Gastrocnemius medialis (tissue), 4 donors: ENCODE measurements around the gene BMPR1A. TPM values are rescaled to one million over a fixed set of nuclear protein-coding genes. Genes with fewer than 3 reads are reported as not detected.

Source experiments
- ATAC-seq, 2 donors: fragments of 150-250 bp; one replicate each; pipeline ENCODE4 v1.9.1; 2016
- DNase-seq, 2 donors: peaks; one replicate each; pipeline ENCODE4 v3.0.0-alpha.2; 2019
- H3K27ac ChIP-seq, 4 donors: fragments of 200-600 bp; sonication (generic); 1 replicate in 1 of 4; 2 replicates in 3 of 4; pipeline ENCODE4 v1.5.1; 2016 to 2018; ENCODE audit warnings: mild to moderate bottlenecking in 2 of 4, moderate library complexity in 1 of 4
- H3K27me3 ChIP-seq, 3 donors: fragments of 200-600 bp; sonication (generic) in 2 of 3; 1 replicate in 1 of 3; 2 replicates in 2 of 3; pipeline versions ENCODE4 v1.5.1 to v1.6.0; 2016 to 2019; ENCODE audit warnings: mild to moderate bottlenecking in 1 of 3, moderate library complexity in 1 of 3
- H3K36me3 ChIP-seq, 2 donors: fragments of 200-600 bp; sonication (generic) in 1 of 2; one replicate each; pipeline ENCODE4 v1.5.1; 2017 to 2018
- H3K4me1 ChIP-seq, 2 donors: fragments of 200-600 bp; sonication (generic) in 1 of 2; one replicate each; pipeline ENCODE4 v1.5.1; 2016 to 2017; ENCODE audit warnings: mild to moderate bottlenecking in 2 of 2
- H3K4me3 ChIP-seq, 4 donors: fragments of 200-600 bp; sonication (generic) in 3 of 4; 1 replicate in 1 of 4; 2 replicates in 3 of 4; pipeline ENCODE4 v1.5.1; 2016 to 2019; ENCODE audit warnings: mild to moderate bottlenecking in 2 of 4
- H3K9me3 ChIP-seq, 3 donors: fragments of 200-600 bp; sonication (generic) in 2 of 3; 1 replicate in 1 of 3; 2 replicates in 2 of 3; pipeline ENCODE4 v1.5.1; 2016 to 2019
- CTCF ChIP-seq, 5 experiments: fragments of 450-650 bp in 3 of 5; fragments of 200-600 bp in 2 of 5; sonication (generic) in 2 of 5; IDR thresholded peaks in 4 of 5; conservative IDR thresholded peaks in 1 of 5; 1 replicate in 4 of 5; 2 replicates in 1 of 5; pipeline ENCODE4 v1.5.1; 2016 to 2019; ENCODE audit warnings: antibody characterized with exemption in 5 of 5, mild to moderate bottlenecking in 3 of 5, moderate library complexity in 3 of 5
- POLR2A ChIP-seq, 2 donors: fragments of 450-650 bp; IDR thresholded peaks; one replicate each; pipeline ENCODE4 v1.6.1; 2017; ENCODE audit warnings: antibody characterized with exemption in 2 of 2, mild to moderate bottlenecking in 2 of 2, moderate library complexity in 2 of 2
- in situ Hi-C, 4 donors: fragments of 200-750 bp; cut with MboI; loops; one replicate each; pipeline versions ENCODE4 v1.15.0 to v1.8.0; 2017; ENCODE audit warnings: low sequenced_read_pairs in 4 of 4
- intact Hi-C: fragments of 100-400 bp; cut with DNase I; formaldehyde crosslinking; loops from one replicate; pipeline ENCODE4 v1.15.1; 2023; ENCODE audit warnings: low total_unique reads
- total RNA-seq, 4 donors: library from RNA; depleted of rRNA; stranded (reverse); fragments of >200 nt; gene quantifications; one replicate each; pipeline versions ENCODE4 v1.1.0 to v1.2.3, GENCODE V29; 2016

BMPR1A gene
- 10 to 100 TPM; 16.4 to 22.7 (median 18.0) TPM for total RNA-seq

DNA sequence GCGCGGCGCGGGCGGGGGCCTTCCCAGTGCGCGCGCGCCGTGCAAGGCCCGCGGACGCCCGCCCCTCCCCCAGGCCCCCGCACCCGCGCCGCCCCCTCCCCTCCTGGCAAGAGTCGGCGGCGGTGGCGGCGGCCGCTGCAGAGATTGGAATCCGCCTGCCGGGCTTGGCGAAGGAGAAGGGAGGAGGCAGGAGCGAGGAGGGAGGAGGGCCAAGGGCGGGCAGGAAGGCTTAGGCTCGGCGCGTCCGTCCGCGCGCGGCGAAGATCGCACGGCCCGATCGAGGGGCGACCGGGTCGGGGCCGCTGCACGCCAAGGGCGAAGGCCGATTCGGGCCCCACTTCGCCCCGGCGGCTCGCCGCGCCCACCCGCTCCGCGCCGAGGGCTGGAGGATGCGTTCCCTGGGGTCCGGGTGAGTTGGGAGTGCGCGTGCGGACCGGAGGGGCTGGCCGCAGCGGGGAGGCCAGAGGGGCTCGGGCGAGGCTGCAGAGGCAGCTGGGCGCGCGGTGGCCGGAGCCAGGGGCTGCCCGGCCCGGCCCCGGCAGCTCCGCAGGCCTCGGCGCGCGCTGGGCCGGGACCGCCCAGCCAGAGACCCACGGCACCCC is at the start of gene BMPR1A:
BMPR1A (plus strand) TSS at position 109 of the 602 bp plus-strand sequence. CDS start 119,400 bp downstream, outside the sequence.
- DNase-seq = peak in 1 of 2 donors; percentile 85

GRCh38 chr10:86706977-86707376 is 49.4 kb upstream of the BMPR1A start:
- H3K27ac ChIP-seq = peak overlapping the region; percentile 65 to 97 (median 96)
- H3K27me3 ChIP-seq = no peaks in the 10 kb centered on the region
- no peak overlapping the region for H3K4me3 ChIP-seq
- peaks cover 17 to 34% of the 10 kb centered on the region in 2 donors for H3K4me1 ChIP-seq
- no peaks in the 10 kb centered on the region for H3K9me3 ChIP-seq
- no peak for DNase-seq
- in situ Hi-C loops = loop anchor here in 2 of 4 donors (5.0 to 10.0 kb wide), 2 partner anchors 188 to 190 kb away; no protein-coding TSS in a partner anchor
- no peak for TF ChIP-seq POLR2A (IDR thresholded peaks at IDR 0.05)
- no peak for TF ChIP-seq CTCF (IDR thresholded peaks at IDR 0.05 in 4 of 5, conservative IDR thresholded peaks at IDR 0.05 in 1 of 5)
- H3K36me3 ChIP-seq = peaks cover 0 to under 1% of the 10 kb centered on the region in 2 donors
- intact Hi-C loops = no loop called here
- no peak for ATAC-seq

More for the DNA sequence above, at the start of gene BMPR1A:
- in situ Hi-C loops = no loop called here
- Histone ChIP-seq H3K4me1 (peaks cover 48 to 66% of the 10 kb centered on the region in 2 donors), H3K27me3 (no peaks in the 10 kb centered on the region), H3K27ac (peak within 1 kb of the TSS; percentile 95 to 99 (median 98)), H3K36me3 (no peaks in the 10 kb centered on the region), H3K4me3 (peak within 1 kb of the TSS; percentile 75 to 92 (median 84)), H3K9me3 (no peaks in the 10 kb centered on the region)
- peak; percentile 15 to 25 for ATAC-seq
- TF ChIP-seq POLR2A (IDR thresholded peaks at IDR 0.05) (no peak), CTCF (IDR thresholded peaks at IDR 0.05 in 4 of 5, conservative IDR thresholded peaks at IDR 0.05 in 1 of 5) (no peak)
- intact Hi-C loops = loop anchor here (1.0 to 5.0 kb wide), 4 partner anchors 89 to 338 kb away; partner anchors contain the start of genes GLUD1 and LDB3

- ATAC-seq (no peak), DNase-seq (no peak)
- no peak overlapping the region for H3K4me3 ChIP-seq
- no peaks in the 10 kb centered on the region for H3K27me3 ChIP-seq
- no peak for TF ChIP-seq CTCF (IDR thresholded peaks at IDR 0.05 in 4 of 5, conservative IDR thresholded peaks at IDR 0.05 in 1 of 5)
- no peak for TF ChIP-seq POLR2A (IDR thresholded peaks at IDR 0.05)
- H3K27ac ChIP-seq = peak overlapping the region; percentile 65 to 97 (median 96)
- intact Hi-C loops (no loop called here), in situ Hi-C loops (loop anchor here in 2 of 4 donors (5.0 to 10.0 kb wide), 2 partner anchors 187 to 190 kb away; no protein-coding TSS in a partner anchor)
- H3K4me1 ChIP-seq = peaks cover 17 to 39% of the 10 kb centered on the region in 2 donors
- H3K36me3 ChIP-seq = no peaks in the 10 kb centered on the region
- no peaks in the 10 kb centered on the region for H3K9me3 ChIP-seq
These were observed 48.9 kb upstream of the BMPR1A start for GRCh38 chr10:86707505-86707904.

GRCh38 chr10:86708068-86708782 is 48.2 kb upstream of the BMPR1A start:
- Histone ChIP-seq H3K4me1 (peaks cover 17 to 42% of the 10 kb centered on the region in 2 donors), H3K9me3 (no peaks in the 10 kb centered on the region), H3K36me3 (no peaks in the 10 kb centered on the region), H3K4me3 (no peak overlapping the region), H3K27me3 (no peaks in the 10 kb centered on the region), H3K27ac (peak overlapping the region; percentile 91 to 97 (median 96))
- no peak for ATAC-seq
- no peak for DNase-seq
- in situ Hi-C loops = loop anchor here in 2 of 4 donors (5.0 to 10.0 kb wide), 2 partner anchors 187 to 189 kb away; no protein-coding TSS in a partner anchor
- TF ChIP-seq POLR2A (IDR thresholded peaks at IDR 0.05) (no peak), CTCF (IDR thresholded peaks at IDR 0.05 in 4 of 5, conservative IDR thresholded peaks at IDR 0.05 in 1 of 5) (no peak)
- intact Hi-C loops = no loop called here
